ENCODE measurements around the gene TMEM185B. TPM values are rescaled to one million over a fixed set of nuclear protein-coding genes. Genes with fewer than 3 reads are reported as not detected.
"Not testable (repeated sequence)": the region's sequence is repeated elsewhere in the genome, so short reads cannot be mapped to it uniquely, and the experiment has no call there.

The TMEM185B gene
- total RNA-seq, 1 donor from 2014 or later = 22.4 TPM

DNA sequence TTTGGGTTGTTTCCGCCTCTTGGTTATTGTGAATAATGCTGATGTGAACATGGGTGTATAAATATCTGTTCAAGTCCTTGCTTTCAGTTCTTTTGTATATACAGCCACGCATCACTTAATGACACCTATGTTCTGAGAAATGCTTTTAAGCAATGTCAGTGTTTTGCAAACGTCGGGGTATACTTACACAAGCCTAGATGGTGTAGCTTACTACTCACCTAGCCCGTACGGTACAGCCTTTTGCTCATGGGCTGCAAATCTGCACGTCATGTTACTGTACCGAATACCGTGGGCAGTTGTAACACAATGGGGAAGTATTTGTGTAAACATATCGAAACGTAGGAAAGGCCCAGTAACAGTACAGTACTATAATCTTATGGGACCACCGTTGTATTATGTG lies 41.8 kb upstream of the TMEM185B start:
- no peak overlapping the region for H3K4me3 Mint-ChIP-seq
- DNase-seq (ENCODE audit: low read depth, low spot score) = no peak
- no peak overlapping the region for H3K27ac Mint-ChIP-seq (ENCODE audit: unreplicated experiment)
- peaks cover 5% of the 10 kb centered on the region for H3K4me1 Mint-ChIP-seq
- TF ChIP-seq, protein P1, sequence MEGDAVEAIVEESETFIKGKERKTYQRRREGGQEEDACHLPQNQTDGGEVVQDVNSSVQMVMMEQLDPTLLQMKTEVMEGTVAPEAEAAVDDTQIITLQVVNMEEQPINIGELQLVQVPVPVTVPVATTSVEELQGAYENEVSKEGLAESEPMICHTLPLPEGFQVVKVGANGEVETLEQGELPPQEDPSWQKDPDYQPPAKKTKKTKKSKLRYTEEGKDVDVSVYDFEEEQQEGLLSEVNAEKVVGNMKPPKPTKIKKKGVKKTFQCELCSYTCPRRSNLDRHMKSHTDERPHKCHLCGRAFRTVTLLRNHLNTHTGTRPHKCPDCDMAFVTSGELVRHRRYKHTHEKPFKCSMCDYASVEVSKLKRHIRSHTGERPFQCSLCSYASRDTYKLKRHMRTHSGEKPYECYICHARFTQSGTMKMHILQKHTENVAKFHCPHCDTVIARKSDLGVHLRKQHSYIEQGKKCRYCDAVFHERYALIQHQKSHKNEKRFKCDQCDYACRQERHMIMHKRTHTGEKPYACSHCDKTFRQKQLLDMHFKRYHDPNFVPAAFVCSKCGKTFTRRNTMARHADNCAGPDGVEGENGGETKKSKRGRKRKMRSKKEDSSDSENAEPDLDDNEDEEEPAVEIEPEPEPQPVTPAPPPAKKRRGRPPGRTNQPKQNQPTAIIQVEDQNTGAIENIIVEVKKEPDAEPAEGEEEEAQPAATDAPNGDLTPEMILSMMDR (conservative IDR thresholded peaks at IDR 0.05) = no peak
- H3K27me3 Mint-ChIP-seq (ENCODE audit: low read depth) = no peaks in the 10 kb centered on the region
- H3K36me3 Mint-ChIP-seq (ENCODE audit: low read depth) = peaks cover 7% of the 10 kb centered on the region
- H3K9me3 Mint-ChIP-seq = peaks cover 5% of the 10 kb centered on the region

DNA sequence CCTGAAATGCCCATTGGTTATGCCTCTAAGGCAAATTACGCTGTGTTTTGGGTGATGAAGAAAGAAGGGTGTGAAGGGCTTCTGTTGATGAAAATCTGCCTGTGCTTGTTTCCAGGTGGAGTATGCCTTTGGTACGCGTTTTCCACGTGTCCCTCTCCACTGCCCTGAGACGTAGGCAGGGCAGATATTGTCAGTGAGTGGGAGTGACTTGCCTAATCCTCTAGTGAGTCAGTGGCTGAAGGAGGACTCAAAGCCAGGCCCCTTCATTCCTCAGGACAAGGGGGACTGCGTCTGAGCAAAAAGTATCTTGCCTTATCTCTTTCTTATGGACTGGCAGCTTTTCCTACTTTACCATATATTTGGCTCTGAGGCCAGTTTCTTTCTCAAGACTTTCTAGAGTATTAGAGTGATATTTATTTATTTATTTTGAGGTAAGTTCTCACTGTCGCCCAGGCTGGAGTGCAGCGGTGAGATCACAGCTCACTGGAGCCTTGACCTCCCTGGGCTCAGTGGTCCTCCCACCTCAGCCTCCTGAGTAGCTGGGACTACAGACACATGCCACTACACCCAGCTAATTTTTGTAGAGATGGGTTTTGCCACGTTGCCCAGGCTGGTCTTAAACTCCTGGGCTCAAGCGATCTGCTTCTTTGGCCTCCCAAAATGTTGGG lies 39.7 kb upstream of the TMEM185B start:
- no peaks in the 10 kb centered on the region for H3K27me3 Mint-ChIP-seq (ENCODE audit: low read depth)
- H3K4me1 Mint-ChIP-seq = peaks cover 10% of the 10 kb centered on the region
- TF ChIP-seq, protein P1 (conservative IDR thresholded peaks at IDR 0.05) = no peak
- peaks cover 2% of the 10 kb centered on the region for H3K9me3 Mint-ChIP-seq
- no peak overlapping the region for H3K4me3 Mint-ChIP-seq
- DNase-seq (ENCODE audit: low read depth, low spot score) = no peak
- no peak overlapping the region for H3K27ac Mint-ChIP-seq (ENCODE audit: unreplicated experiment)
- H3K36me3 Mint-ChIP-seq (ENCODE audit: low read depth) = peaks cover 9% of the 10 kb centered on the region

DNA sequence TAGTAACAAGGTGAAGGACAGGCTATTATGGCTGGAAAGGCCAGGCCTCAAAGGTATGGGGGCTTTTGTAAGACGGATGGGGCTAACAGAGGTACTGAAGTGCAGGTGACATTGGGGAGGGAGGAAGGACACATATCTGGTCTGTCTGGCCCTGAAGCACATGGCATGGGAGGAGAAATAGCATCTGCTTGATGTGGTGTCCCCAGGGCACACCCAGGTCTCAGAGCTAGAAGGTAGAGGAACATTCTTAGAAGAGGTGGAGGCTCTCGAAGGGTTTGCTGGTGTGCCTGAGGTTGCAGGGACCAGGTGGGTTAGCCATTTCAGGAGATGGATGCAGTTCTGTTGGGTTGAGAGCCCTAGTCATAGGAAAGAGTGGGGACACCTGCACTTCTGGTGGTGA lies 39.0 kb upstream of the TMEM185B start:
- peaks cover 17% of the 10 kb centered on the region for H3K4me1 Mint-ChIP-seq
- H3K9me3 Mint-ChIP-seq = peaks cover 2% of the 10 kb centered on the region
- H3K27ac Mint-ChIP-seq (ENCODE audit: unreplicated experiment) = no peak overlapping the region
- no peak overlapping the region for H3K4me3 Mint-ChIP-seq
- DNase-seq (ENCODE audit: low read depth, low spot score) = no peak
- peaks cover 9% of the 10 kb centered on the region for H3K36me3 Mint-ChIP-seq (ENCODE audit: low read depth)
- TF ChIP-seq, protein P1 (conservative IDR thresholded peaks at IDR 0.05) = no peak
- no peaks in the 10 kb centered on the region for H3K27me3 Mint-ChIP-seq (ENCODE audit: low read depth)

DNA sequence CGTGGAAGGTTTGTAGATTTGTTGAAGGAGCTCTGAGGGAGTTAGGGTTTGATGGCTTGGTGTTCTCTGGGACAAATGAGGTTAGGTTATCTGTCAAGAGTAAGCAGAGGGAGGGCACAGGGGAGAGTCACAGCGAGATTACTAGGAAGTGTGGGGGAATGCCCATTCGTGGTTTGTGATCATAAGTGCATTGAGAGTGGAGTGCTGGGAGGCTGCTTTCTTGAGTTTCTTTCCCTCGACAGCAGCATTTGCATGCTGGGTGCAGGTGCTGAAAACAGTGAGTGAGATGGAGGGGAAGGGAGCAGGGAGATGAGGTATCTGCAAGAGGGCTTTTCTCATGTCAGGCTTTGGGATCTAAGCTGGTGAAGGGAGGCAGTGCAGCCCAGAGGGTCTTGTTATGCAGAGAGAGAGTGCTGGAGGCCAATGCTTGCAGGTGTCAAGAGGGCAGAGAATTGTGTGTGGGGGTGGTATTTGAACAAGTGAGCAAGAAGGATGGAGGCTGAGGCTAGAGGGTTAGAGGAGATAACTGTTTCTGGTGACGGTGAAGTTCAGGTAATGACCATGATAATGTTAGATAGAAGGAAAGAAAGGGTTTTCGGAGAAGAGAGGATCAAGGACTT lies 38.3 kb upstream of the TMEM185B start:
- no peak for DNase-seq (ENCODE audit: low read depth, low spot score)
- H3K4me1 Mint-ChIP-seq = peaks cover 23% of the 10 kb centered on the region
- H3K27ac Mint-ChIP-seq (ENCODE audit: unreplicated experiment) = no peak overlapping the region
- TF ChIP-seq, protein P1 (conservative IDR thresholded peaks at IDR 0.05) = no peak
- peaks cover 9% of the 10 kb centered on the region for H3K36me3 Mint-ChIP-seq (ENCODE audit: low read depth)
- H3K27me3 Mint-ChIP-seq (ENCODE audit: low read depth) = no peaks in the 10 kb centered on the region
- H3K9me3 Mint-ChIP-seq = peaks cover 2% of the 10 kb centered on the region
- no peak overlapping the region for H3K4me3 Mint-ChIP-seq

DNA sequence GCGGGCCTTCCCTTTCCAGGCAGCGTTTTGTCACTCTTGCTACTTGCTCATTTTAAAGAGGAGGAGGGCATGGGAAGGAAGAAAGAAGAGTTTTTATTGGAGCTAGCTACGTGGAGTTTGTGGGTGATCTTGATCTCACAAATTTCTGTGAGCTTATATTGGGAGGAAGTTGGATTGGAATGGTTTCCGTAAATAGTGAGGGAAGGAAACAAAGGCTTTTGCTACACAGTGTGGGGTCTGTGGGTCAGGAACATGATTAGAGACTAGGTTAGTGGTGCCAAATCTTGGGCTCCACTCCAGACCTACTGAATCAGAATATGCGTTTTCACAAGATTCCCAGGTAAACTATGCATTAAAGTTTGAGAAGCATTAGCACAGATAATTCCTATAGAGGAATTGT lies 37.5 kb upstream of the TMEM185B start:
- TF ChIP-seq, protein P1 (conservative IDR thresholded peaks at IDR 0.05) = no peak
- Mint-ChIP-seq H3K9me3 (peaks cover 2% of the 10 kb centered on the region), H3K4me3 (no peak overlapping the region), H3K36me3 (ENCODE audit: low read depth) (peaks cover 9% of the 10 kb centered on the region), H3K27me3 (ENCODE audit: low read depth) (no peaks in the 10 kb centered on the region), H3K4me1 (peaks cover 29% of the 10 kb centered on the region), H3K27ac (ENCODE audit: unreplicated experiment) (no peak overlapping the region)
- DNase-seq (ENCODE audit: low read depth, low spot score) = no peak

DNA sequence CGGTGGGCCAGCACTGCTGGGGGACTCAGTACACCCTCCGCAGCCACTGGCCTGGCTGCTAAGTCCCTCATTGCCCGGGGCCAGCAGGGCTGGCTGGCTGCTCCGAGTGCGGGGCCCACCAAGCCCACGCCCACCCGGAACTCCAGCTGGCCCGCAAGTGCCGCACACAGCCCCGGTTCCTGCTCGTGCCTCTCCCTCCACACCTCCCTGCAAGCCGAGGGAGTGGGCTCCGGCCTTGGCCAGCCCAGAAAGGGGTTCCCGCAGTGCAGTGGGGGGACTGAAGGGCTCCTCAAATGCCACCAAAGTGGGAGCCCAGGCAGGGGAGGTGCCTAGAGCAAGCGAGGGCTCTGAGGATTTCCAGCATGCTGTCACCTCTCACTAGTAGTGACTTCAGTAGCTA lies 36.7 kb upstream of the TMEM185B start:
- not testable (repeated sequence) for H3K4me3 Mint-ChIP-seq; H3K9me3 Mint-ChIP-seq; DNase-seq (ENCODE audit: low read depth, low spot score); H3K36me3 Mint-ChIP-seq (ENCODE audit: low read depth); H3K27me3 Mint-ChIP-seq (ENCODE audit: low read depth); H3K27ac Mint-ChIP-seq (ENCODE audit: unreplicated experiment)
- peaks cover 33% of the 10 kb centered on the region for H3K4me1 Mint-ChIP-seq

Data from neural crest cell (in vitro differentiated cells).